GM12878 (cell line): ENCODE data around the gene OXTR. TPM values are rescaled to one million over a fixed set of nuclear protein-coding genes. Genes with fewer than 3 reads are reported as not detected.

Experiments used
- ATAC-seq: fragments of 200-7000 bp; cut with Tn5 transposase; 3 replicates; pipeline ENCODE4 v1.9.1; 2020; ENCODE audit warnings: mild to moderate bottlenecking, moderate library complexity
- Bru-seq: library from RNA; stranded (reverse); fragments of 400-500 nt; gene quantifications from one replicate; lab custom pipeline; 2021; lab: Mats Ljungman, UMichigan
- BruChase-seq, 2 experiments: library from RNA; stranded (reverse); fragments of 400-500 nt; gene quantifications; one replicate each; lab custom pipeline; 2021; lab: Mats Ljungman, UMichigan
- BruUV-seq: library from RNA; stranded (reverse); fragments of 400-500 nt; replicated peaks from 2 replicates; lab custom pipeline; 2021; lab: Mats Ljungman, UMichigan
- CTCF ChIA-PET: fragments of 300-600 bp; sonication (Branson Sonifier 250); formaldehyde crosslinking; extraction: SDS; loops from one replicate; lab custom pipeline; 2021; ENCODE audit warnings: inconsistent platforms; lab: Yijun Ruan, JAX
- POLR2A ChIA-PET: fragments of 350-600 bp; formaldehyde crosslinking; extraction: SDS; loops from one replicate; lab custom pipeline; 2021; ENCODE audit warnings: inconsistent platforms; lab: Charles Lee
- RAD21 ChIA-PET: fragments of 300-600 bp; sonication (Branson Sonifier 250); formaldehyde crosslinking; loops from one replicate; lab custom pipeline; 2023; ENCODE audit warnings: antibody characterized with exemption; ENCODE audit not compliant: unreplicated experiment; lab: Charles Lee
- SMC1A ChIA-PET: fragments of 300-600 bp; sonication (Branson Sonifier 250); formaldehyde crosslinking; loops from one replicate; lab custom pipeline; 2023; ENCODE audit not compliant: unreplicated experiment, uncharacterized antibody; lab: Charles Lee
- DNase-seq: peaks from one replicate; pipeline ENCODE4 v3.0.0-alpha.2; 2011; ENCODE audit warnings: low read depth, low spot score
- FAIRE-seq: peaks from 3 replicates; lab custom pipeline; 2011; peaks lifted over from hg19 to GRCh38; lab: Jason Lieb, UNC
- H2AFZ ChIP-seq: 2 replicates; pipeline ENCODE4 v1.6.0; 2011; ENCODE audit warnings: low read depth, low read length, control low read depth; ENCODE audit not compliant: control insufficient read depth
- H3K27ac ChIP-seq: 2 replicates; pipeline ENCODE4 v1.5.1; 2011; ENCODE audit warnings: control low read depth; ENCODE audit not compliant: control insufficient read depth, insufficient read depth
- H3K27me3 ChIP-seq, 2 experiments: replicated peaks in 1 of 2; 2 replicates each; pipeline versions ENCODE4 v1.6.0 to v1.6.1; 2011; ENCODE audit warnings: low read length in 1 of 2; ENCODE audit not compliant: control insufficient read depth in 2 of 2, insufficient read depth in 2 of 2
- H3K36me3 ChIP-seq, 2 experiments: 2 replicates each; pipeline ENCODE4 v1.5.1; 2011; ENCODE audit warnings: low read length in 1 of 2; ENCODE audit not compliant: control insufficient read depth in 2 of 2, insufficient read depth in 2 of 2
- H3K4me1 ChIP-seq: 2 replicates; pipeline ENCODE4 v1.6.1; 2011; ENCODE audit warnings: mild to moderate bottlenecking, low read length, moderate library complexity, mixed read lengths; ENCODE audit not compliant: control insufficient read depth, insufficient read depth
- H3K4me2 ChIP-seq: 2 replicates; pipeline ENCODE4 v1.6.0; 2011; ENCODE audit warnings: control low read depth; ENCODE audit not compliant: control insufficient read depth, insufficient read depth
- H3K4me3 ChIP-seq: fragments of 200-600 bp; sonication (generic); 2 replicates; pipeline ENCODE4 v1.5.1; 2016
- H3K79me2 ChIP-seq: 2 replicates; pipeline ENCODE4 v1.6.0; 2011; ENCODE audit warnings: low read length; ENCODE audit not compliant: control insufficient read depth, insufficient read depth
- H3K9ac ChIP-seq: 2 replicates; pipeline ENCODE4 v1.8.0; 2011; ENCODE audit warnings: low read length, control low read depth, mixed read lengths; ENCODE audit not compliant: control insufficient read depth, insufficient read depth
- H3K9me3 ChIP-seq: replicated peaks from 3 replicates; pipeline ENCODE4 v1.5.1; 2011; ENCODE audit warnings: mild to moderate bottlenecking, low read length; ENCODE audit not compliant: control insufficient read depth, insufficient read depth
- H4K20me1 ChIP-seq: 2 replicates; pipeline ENCODE4 v1.6.0; 2011; ENCODE audit not compliant: control insufficient read depth, insufficient read depth
- CREM ChIP-seq: IDR thresholded peaks from 2 replicates; pipeline ENCODE4 v1.6.1; 2014; ENCODE audit warnings: antibody characterized with exemption, low read depth
- CTCF ChIP-seq, 3 experiments: IDR thresholded peaks in 2 of 3; conservative IDR thresholded peaks in 1 of 3; 2 replicates each; pipeline ENCODE4 v1.5.1; 2011; ENCODE audit warnings: low read depth in 3 of 3, low read length in 3 of 3, mild to moderate bottlenecking in 3 of 3, control low read depth in 2 of 3, moderate library complexity in 2 of 3, inconsistent platforms in 1 of 3, mixed read lengths in 1 of 3; ENCODE audit not compliant: control insufficient read depth in 2 of 3, insufficient read depth in 1 of 3; ENCODE audit errors: extremely low read depth in 1 of 3
- DPF2 ChIP-seq: fragments of 450-650 bp; IDR thresholded peaks from 2 replicates; pipeline ENCODE4 v1.6.1; 2017; ENCODE audit warnings: mild to moderate bottlenecking
- EZH2 ChIP-seq: IDR thresholded peaks from 2 replicates; pipeline ENCODE4 v1.6.1; 2012; ENCODE audit warnings: low read depth, mild to moderate bottlenecking, control low read depth, inconsistent platforms, low read length, borderline replicate concordance; ENCODE audit not compliant: control insufficient read depth
- NRF1 ChIP-seq: conservative IDR thresholded peaks from 2 replicates; pipeline ENCODE4 v1.6.1; 2011; ENCODE audit warnings: mild to moderate bottlenecking, low read depth, low read length, improper control_type of control experiment
- SMARCA5 ChIP-seq: fragments of 450-650 bp; IDR thresholded peaks from 2 replicates; pipeline ENCODE4 v1.6.1; 2017; ENCODE audit warnings: mild to moderate bottlenecking
- STAT1 ChIP-seq: fragments of 450-650 bp; conservative IDR thresholded peaks from 2 replicates; pipeline ENCODE4 v1.6.1; 2014; ENCODE audit warnings: antibody characterized with exemption, mild to moderate bottlenecking
- YY1 ChIP-seq: IDR thresholded peaks from 2 replicates; pipeline ENCODE4 v1.6.1; 2011; ENCODE audit warnings: low read depth, mild to moderate bottlenecking, low read length
- ZBTB11 ChIP-seq: fragments of 450-650 bp; formaldehyde crosslinking; IDR thresholded peaks from 2 replicates; pipeline ENCODE4 v1.5.0; 2022; ENCODE audit warnings: mild to moderate bottlenecking, missing genetic modification characterization
- WGBS: methylation state at CpG from one replicate; pipeline ENCODE4 v1.1.6; 2016; ENCODE audit warnings: low lambda C conversion rate; ENCODE audit not compliant: insufficient replicate concordance, insufficient coverage; ENCODE audit errors: missing lambda C conversion rate; 5-methylcytosine and 5-hydroxymethylcytosine counted together
- in situ Hi-C: fragments of 300-500 bp; cut with MboI; formaldehyde crosslinking; loops from 9 replicates; pipeline ENCODE4 v1.14.3; 2018; ENCODE audit warnings: mixed read lengths
- intact Hi-C: fragments of 100-400 bp; cut with micrococcal nuclease; formaldehyde crosslinking; loops from one replicate; pipeline ENCODE4 v1.14.2; 2022; ENCODE audit not compliant: unreplicated experiment
- long read RNA-seq, 2 experiments: library from polyadenylated mRNA; unstranded; transcript quantifications; one replicate each; pipeline ENCODE4 v2.0.0, GENCODE V29; 2019 to 2020
- polyA minus RNA-seq, 3 experiments: library from RNA; depleted of rRNA, polyadenylated mRNA; stranded (reverse); fragments of >200 nt; gene quantifications; 2 replicates each; pipeline ENCODE4 v1.2.3, GENCODE V29; 2011
- polyA plus RNA-seq, 11 experiments: library from polyadenylated mRNA; depleted of rRNA in 4 of 11; unstranded in 6 of 11; stranded (reverse) in 5 of 11; fragments of >200 nt; fragmentation: Nextera tagmentation in 4 of 11; fragmentation: Illumina TruSeq in 1 of 11; extraction: Ambion mirVana in 4 of 11; extraction: Trizol in 1 of 11; gene quantifications; 1 replicate in 1 of 11; 2 replicates in 10 of 11; pipeline versions ENCODE4 v1.2.1 to v1.2.3, GENCODE V29; 2011 to 2016; ENCODE audit warnings: inconsistent platforms in 2 of 11, missing spikeins in 2 of 11, low read depth in 1 of 11
- total RNA-seq, 4 experiments: library from RNA; depleted of rRNA in 3 of 4; stranded (reverse); fragments of >200 nt in 3 of 4; fragmentation: Illumina TruSeq in 1 of 4; extraction: Trizol in 1 of 4; gene quantifications; 2 replicates each; pipeline versions ENCODE4 v1.2.1 to v1.2.3, GENCODE V29; 2013 to 2021

The OXTR gene
- total RNA-seq (2013; cell fraction: nucleolus; rRNA removed) = 18.3 and 21.0 TPM in 2 replicates
- total RNA-seq (2014; rRNA removed) = 3.1 and 3.5 TPM in 2 replicates
- total RNA-seq (2014; rRNA removed; fragmentation: Illumina TruSeq; extraction: Trizol) = 2.1 and 2.5 TPM in 2 replicates
- 3.9 and 5.0 TPM in 2 replicates for total RNA-seq (2021)
- polyA plus RNA-seq (2011; ENCODE audit: low read depth) = 1.5 TPM
- polyA plus RNA-seq (2011; rRNA removed) = 5.3 and 5.9 TPM in 2 replicates
- 4.4 and 5.8 TPM in 2 replicates for polyA plus RNA-seq (2011; cell fraction: cytosol; rRNA removed)
- 8.6 and 10.9 TPM in 2 replicates for polyA plus RNA-seq (2011; cell fraction: nucleus; rRNA removed)
- 3.3 and 3.5 TPM in 2 replicates for polyA plus RNA-seq (2012)
- 2.4 and 4.1 TPM in 2 replicates for polyA plus RNA-seq (2014; fragmentation: Illumina TruSeq; extraction: Trizol)
- polyA plus RNA-seq (2014; fragmentation: Nextera tagmentation; extraction: Ambion mirVana) = 1 to 10 TPM in 1 of 2 experiments, under 1 TPM in 1; 0.43 to 1.2 TPM
- 1.9 and 2.8 TPM in 2 replicates for polyA plus RNA-seq (2014; rRNA removed)
- 1 to 10 TPM; 2.6 to 2.8 TPM for polyA plus RNA-seq (2016; fragmentation: Nextera tagmentation; extraction: Ambion mirVana)
- polyA minus RNA-seq (2011; rRNA and poly(A)+ RNA removed) = 7.4 and 8.3 TPM in 2 replicates
- 4.7 and 6.8 TPM in 2 replicates for polyA minus RNA-seq (2011; cell fraction: cytosol; rRNA and poly(A)+ RNA removed)
- polyA minus RNA-seq (2011; cell fraction: nucleus; rRNA and poly(A)+ RNA removed) = 9.3 and 14.8 TPM in 2 replicates
- percentile 78 among the genes with signal in this experiment for Bru-seq, nascent RNA
- percentile 77 among the genes with signal in this experiment for BruChase-seq, experiment 1, labeled RNA remaining after a 6-hour chase
- percentile 80 among the genes with signal in this experiment for BruChase-seq, experiment 2, labeled RNA remaining after a 2-hour chase
- long read RNA-seq, experiment 1, full-length matches to known transcripts = 6 of 42 reads
- long read RNA-seq, experiment 1, partial matches to known transcripts = 33 of 42 reads
- long read RNA-seq, experiment 1, other reads (novel, unspliced or antisense) = 3 of 42 reads
- long read RNA-seq, experiment 2, partial matches to known transcripts = 12 of 20 reads
- long read RNA-seq, experiment 2, other reads (novel, unspliced or antisense) = 8 of 20 reads

- Histone ChIP-seq H3K27me3 (no peaks in the 10 kb centered on the region), H3K9ac (peak within 1 kb of the TSS; percentile 53), H3K4me3 (peak within 1 kb of the TSS; percentile 72), H3K79me2 (peaks cover 4% of the 10 kb centered on the region), H3K4me1 (peaks cover 14% of the 10 kb centered on the region; the same call in 1 of the 2 replicates), H3K27ac (peak within 1 kb of the TSS; percentile 18; the same call in 1 of the 2 replicates), H3K36me3 (no peaks in the 10 kb centered on the region), H2AFZ (peak within 1 kb of the TSS; percentile 83), H4K20me1 (no peaks in the 10 kb centered on the region), H3K4me2 (peak within 1 kb of the TSS; percentile 95), H3K9me3 (no peaks in the 10 kb centered on the region)
- DNase-seq (no peak), FAIRE-seq (peak; percentile 80), ATAC-seq (peak; percentile 83)
- intact Hi-C loops = loop anchor here (1.0 to 5.0 kb wide), 3 partner anchors 87 to 188 kb away; no protein-coding TSS in a partner anchor
- SMC1A ChIA-PET = interaction anchor here (0.6 to 2.8 kb wide), 11 partner anchors 15 to 264 kb away, joined by 3 to 8 read pairs (median 4); no protein-coding TSS in a partner anchor
- 2% methylated on average over 50 of the region's 53 CpGs for WGBS
- in situ Hi-C loops = no loop called here
- POLR2A ChIA-PET = interaction anchor here (0.6 kb wide), 1 partner anchor 104 kb away, joined by 3 read pairs; no protein-coding TSS in a partner anchor
- RAD21 ChIA-PET = interaction anchor here (0.6 to 2.4 kb wide), 4 partner anchors 106 to 185 kb away, joined by 3 to 10 read pairs (median 4); no protein-coding TSS in a partner anchor
- no TSS peak for BruUV-seq
- CTCF ChIA-PET = interaction anchor here (0.6 to 3.2 kb wide), 50 partner anchors 8 to 480 kb away, joined by 3 to 38 read pairs (median 4); partner anchors contain the start of genes RAD18, SRGAP3 and SSUH2
- 0 out of 2 replicates have a peak, but pooled peaks have one; percentile 26 for TF ChIP-seq CREM
- no peak for TF ChIP-seq ZBTB11 (CRISPR knock-in tag)
- peak; percentile 96 to 98 (median 98); a peak in 5 of 6 replicates for TF ChIP-seq CTCF (IDR thresholded peaks at IDR 0.05 in 2 of 3, conservative IDR thresholded peaks at IDR 0.05 in 1 of 3; ENCODE audit: control insufficient read depth in 2 of 3, extremely low read depth in 1 of 3, insufficient read depth in 1 of 3, low read depth in 3 of 3, low read length in 3 of 3)
- no peak for TF ChIP-seq STAT1
- TF ChIP-seq YY1 = peak; percentile 69
- TF ChIP-seq EZH2 = no peak
- peak; percentile 72 for TF ChIP-seq DPF2
- peak; percentile 91 for TF ChIP-seq SMARCA5
- TF ChIP-seq NRF1 = peak; percentile 26; the same call in 1 of the 2 replicates
These were observed at the start of gene OXTR for GRCh38 chr3:8769088-8769822. OXTR (minus strand) TSS chr3:8769613; CDS start chr3:8768187, 1,426 bp downstream.
